ENCODE measurements around the gene PSMG4.

DNA sequence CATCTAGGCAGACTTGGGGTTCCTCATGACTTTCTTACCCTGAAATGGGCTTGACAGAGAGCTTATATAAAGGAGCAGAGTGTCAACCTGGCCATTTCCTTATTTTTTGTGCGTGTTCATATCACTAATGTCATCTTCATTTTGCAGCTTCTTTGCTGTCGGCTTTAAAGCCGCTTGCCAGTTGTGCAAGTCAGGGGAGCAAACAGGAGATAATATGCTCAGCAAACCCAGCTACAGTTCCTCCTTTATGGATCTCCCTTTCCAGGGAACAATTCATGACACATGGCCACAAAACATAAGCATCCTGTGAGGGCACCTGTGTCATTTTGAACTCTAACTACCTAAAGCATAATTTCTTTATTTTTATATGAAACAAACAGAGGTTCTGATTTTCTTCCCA, 24.8 kb upstream of the PSMG4 start:
- TF ChIP-seq, protein P1, sequence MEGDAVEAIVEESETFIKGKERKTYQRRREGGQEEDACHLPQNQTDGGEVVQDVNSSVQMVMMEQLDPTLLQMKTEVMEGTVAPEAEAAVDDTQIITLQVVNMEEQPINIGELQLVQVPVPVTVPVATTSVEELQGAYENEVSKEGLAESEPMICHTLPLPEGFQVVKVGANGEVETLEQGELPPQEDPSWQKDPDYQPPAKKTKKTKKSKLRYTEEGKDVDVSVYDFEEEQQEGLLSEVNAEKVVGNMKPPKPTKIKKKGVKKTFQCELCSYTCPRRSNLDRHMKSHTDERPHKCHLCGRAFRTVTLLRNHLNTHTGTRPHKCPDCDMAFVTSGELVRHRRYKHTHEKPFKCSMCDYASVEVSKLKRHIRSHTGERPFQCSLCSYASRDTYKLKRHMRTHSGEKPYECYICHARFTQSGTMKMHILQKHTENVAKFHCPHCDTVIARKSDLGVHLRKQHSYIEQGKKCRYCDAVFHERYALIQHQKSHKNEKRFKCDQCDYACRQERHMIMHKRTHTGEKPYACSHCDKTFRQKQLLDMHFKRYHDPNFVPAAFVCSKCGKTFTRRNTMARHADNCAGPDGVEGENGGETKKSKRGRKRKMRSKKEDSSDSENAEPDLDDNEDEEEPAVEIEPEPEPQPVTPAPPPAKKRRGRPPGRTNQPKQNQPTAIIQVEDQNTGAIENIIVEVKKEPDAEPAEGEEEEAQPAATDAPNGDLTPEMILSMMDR (IDR thresholded peaks at IDR 0.05; ENCODE audit: low read depth, low read length): no peak
- no peak for TF ChIP-seq EZH2phosphoT487 (IDR thresholded peaks at IDR 0.05; ENCODE audit: low read depth)

Data from OCI-LY3 (cell line).